ENCODE results near the gene BPHL.

DNA sequence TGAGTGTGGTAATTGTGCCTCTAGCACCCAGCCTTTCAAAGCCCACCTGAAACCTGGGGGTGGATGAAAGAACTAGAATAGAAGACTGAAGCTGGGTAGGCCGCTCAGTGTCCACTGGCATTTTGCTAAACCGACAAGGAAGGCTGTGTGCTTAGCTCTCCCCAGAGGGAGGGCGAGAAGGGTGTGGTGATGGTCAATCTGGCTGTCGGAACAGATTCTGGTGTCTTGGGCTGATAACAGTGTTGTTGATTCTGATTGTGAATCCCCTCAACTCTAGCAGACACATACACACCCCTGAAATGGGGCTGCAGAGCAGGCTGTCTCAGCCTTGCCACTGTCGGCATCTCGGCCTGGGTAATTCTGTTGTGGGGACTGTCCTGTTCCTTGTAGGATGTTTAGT is 4.1 kb upstream of the BPHL start:
- TF ChIP-seq, protein P1, sequence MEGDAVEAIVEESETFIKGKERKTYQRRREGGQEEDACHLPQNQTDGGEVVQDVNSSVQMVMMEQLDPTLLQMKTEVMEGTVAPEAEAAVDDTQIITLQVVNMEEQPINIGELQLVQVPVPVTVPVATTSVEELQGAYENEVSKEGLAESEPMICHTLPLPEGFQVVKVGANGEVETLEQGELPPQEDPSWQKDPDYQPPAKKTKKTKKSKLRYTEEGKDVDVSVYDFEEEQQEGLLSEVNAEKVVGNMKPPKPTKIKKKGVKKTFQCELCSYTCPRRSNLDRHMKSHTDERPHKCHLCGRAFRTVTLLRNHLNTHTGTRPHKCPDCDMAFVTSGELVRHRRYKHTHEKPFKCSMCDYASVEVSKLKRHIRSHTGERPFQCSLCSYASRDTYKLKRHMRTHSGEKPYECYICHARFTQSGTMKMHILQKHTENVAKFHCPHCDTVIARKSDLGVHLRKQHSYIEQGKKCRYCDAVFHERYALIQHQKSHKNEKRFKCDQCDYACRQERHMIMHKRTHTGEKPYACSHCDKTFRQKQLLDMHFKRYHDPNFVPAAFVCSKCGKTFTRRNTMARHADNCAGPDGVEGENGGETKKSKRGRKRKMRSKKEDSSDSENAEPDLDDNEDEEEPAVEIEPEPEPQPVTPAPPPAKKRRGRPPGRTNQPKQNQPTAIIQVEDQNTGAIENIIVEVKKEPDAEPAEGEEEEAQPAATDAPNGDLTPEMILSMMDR (IDR thresholded peaks at IDR 0.05; ENCODE audit: insufficient read depth, low read length, poor library complexity, severe bottlenecking), result no peak
- no peak for TF ChIP-seq EZH2phosphoT487 (conservative IDR thresholded peaks at IDR 0.05; ENCODE audit: low read length)
